ENCODE data around the gene COQ8B. TPM values are rescaled to one million over a fixed set of nuclear protein-coding genes. Genes with fewer than 3 reads are reported as not detected.

The COQ8B gene
- total RNA-seq, 1 experiment from 2014 or later, result 19.5 TPM

DNA sequence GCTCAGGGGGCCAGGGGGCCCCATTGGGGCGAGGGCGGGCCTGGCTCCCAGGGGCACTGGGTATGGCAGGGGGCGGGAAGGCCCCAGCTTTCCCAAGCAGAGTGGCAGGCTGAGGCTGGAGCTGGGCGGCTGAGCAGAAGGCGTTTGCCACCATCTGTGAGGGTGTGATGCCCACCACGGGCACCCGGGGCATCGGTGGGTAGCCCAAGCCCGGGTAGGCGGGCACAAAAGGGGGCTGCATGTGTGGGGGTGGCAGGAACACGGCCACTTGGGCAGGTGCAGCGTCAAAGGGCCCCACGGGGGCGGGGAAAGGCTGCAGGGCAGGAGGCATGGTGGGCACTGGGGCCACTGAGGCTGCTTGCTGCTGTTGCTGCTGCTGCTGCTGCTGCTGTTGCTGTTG is 49.1 kb downstream of the COQ8B start:
- POLR2A ChIA-PET (ENCODE audit: unreplicated experiment), result no interaction called here

DNA sequence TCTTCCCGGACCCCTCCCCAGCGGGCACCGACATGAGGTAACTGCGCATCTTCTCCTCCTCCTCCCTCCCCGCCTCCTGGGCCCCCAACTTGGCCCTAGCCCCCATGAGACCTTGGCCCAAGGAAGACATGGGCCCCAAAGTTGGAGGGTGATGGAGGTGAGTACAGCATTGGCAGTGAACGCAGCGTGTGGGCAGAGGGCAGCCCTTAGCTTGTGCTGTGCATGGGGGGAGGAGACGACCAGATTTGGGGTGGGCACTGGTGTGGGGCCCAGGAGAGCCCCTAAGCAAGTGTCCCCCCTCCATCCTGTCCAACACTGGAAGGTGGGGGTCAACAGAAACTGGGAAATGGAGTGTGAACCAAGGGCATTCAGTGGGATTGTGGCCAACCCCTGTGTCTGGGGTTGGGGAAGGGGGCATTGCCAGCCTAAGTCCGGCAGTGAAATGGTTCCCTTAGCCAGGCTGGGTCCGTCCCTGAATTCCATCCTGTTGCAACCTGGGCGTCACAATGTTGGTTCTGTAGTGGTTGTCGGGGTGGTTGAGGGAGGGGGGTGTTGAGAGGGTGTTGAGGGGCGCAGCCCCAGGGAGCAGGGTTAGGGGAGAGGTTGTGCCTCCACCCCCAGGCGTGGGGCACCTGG is 49.8 kb downstream of the COQ8B start:
- DNase-seq (no peak), ATAC-seq (no peak)
- Histone ChIP-seq H3K9me3 (ENCODE audit: low read length) (no peaks in the 10 kb centered on the region), H3K27ac (ENCODE audit: low read length) (peak overlapping the region; percentile 73), H3K79me2 (ENCODE audit: low read length) (no peaks in the 10 kb centered on the region), H3K9ac (ENCODE audit: low read length) (peak overlapping the region; percentile 14; the same call in 1 of the 2 replicates), H3K4me3 (ENCODE audit: low read length) (no peak overlapping the region), H4K20me1 (ENCODE audit: low read length) (no peaks in the 10 kb centered on the region), H3K27me3 (ENCODE audit: low read length) (no peaks in the 10 kb centered on the region), H3F3A (ENCODE audit: low read length, unreplicated experiment) (no peaks in the 10 kb centered on the region), H3K36me3 (ENCODE audit: low read depth, low read length) (peaks cover 21% of the 10 kb centered on the region; the same call in 1 of the 2 replicates), H3K9me2 (replicated peaks; ENCODE audit: low read length) (no peaks in the 10 kb centered on the region), H3K4me1 (ENCODE audit: insufficient read depth, low read length) (peaks cover 19% of the 10 kb centered on the region), H3K4me2 (ENCODE audit: low read length) (no peak overlapping the region), H2AFZ (ENCODE audit: low read length) (no peak overlapping the region)
- CTCF ChIA-PET, result no interaction called here
- POLR2A ChIA-PET (ENCODE audit: unreplicated experiment), result no interaction called here
- intact Hi-C loops (cut with micrococcal nuclease), result loop anchor here (10.0 kb wide), 1 partner anchor 128 kb away; the partner anchor contains the start of gene EGLN2
- TF ChIP-seq EZH2phosphoT487 (IDR thresholded peaks at IDR 0.05; ENCODE audit: borderline replicate concordance, low read length) (no peak), CTCF (conservative IDR thresholded peaks at IDR 0.05; ENCODE audit: low read depth, low read length) (no peak), EZH2 (IDR thresholded peaks at IDR 0.05; ENCODE audit: low read length, unreplicated experiment) (no peak)
- no TSS peak for BruUV-seq (replicated peaks)

More for the DNA sequence above, 49.1 kb downstream of the COQ8B start:
- Histone ChIP-seq H3K27me3 (ENCODE audit: low read length) (no peaks in the 10 kb centered on the region), H3K79me2 (ENCODE audit: low read length) (no peaks in the 10 kb centered on the region), H4K20me1 (ENCODE audit: low read length) (no peaks in the 10 kb centered on the region), H3F3A (ENCODE audit: low read length, unreplicated experiment) (no peaks in the 10 kb centered on the region), H3K9me2 (replicated peaks; ENCODE audit: low read length) (no peaks in the 10 kb centered on the region), H3K9ac (ENCODE audit: low read length) (no peak overlapping the region), H3K4me1 (ENCODE audit: insufficient read depth, low read length) (peaks cover 19% of the 10 kb centered on the region), H2AFZ (ENCODE audit: low read length) (no peak overlapping the region), H3K4me3 (ENCODE audit: low read length) (no peak overlapping the region), H3K9me3 (ENCODE audit: low read length) (no peaks in the 10 kb centered on the region), H3K4me2 (ENCODE audit: low read length) (no peak overlapping the region), H3K27ac (ENCODE audit: low read length) (no peak overlapping the region), H3K36me3 (ENCODE audit: low read depth, low read length) (peaks cover 21% of the 10 kb centered on the region; the same call in 1 of the 2 replicates)
- intact Hi-C loops (cut with micrococcal nuclease), result loop anchor here (10.0 kb wide), 1 partner anchor 127 kb away; the partner anchor contains the start of gene EGLN2
- ATAC-seq (no peak), DNase-seq (no peak)
- BruUV-seq (replicated peaks), result no TSS peak
- CTCF ChIA-PET, result no interaction called here
- TF ChIP-seq CTCF (conservative IDR thresholded peaks at IDR 0.05; ENCODE audit: low read depth, low read length), result no peak
- no peak for TF ChIP-seq EZH2phosphoT487 (IDR thresholded peaks at IDR 0.05; ENCODE audit: borderline replicate concordance, low read length)
- no peak for TF ChIP-seq EZH2 (IDR thresholded peaks at IDR 0.05; ENCODE audit: low read length, unreplicated experiment)
